CD14-positive monocyte (primary cell): ENCODE results near the gene S100Z. TPM values are rescaled to one million over a fixed set of nuclear protein-coding genes. Genes with fewer than 3 reads are reported as not detected.
"Not testable (repeated sequence)": the region's sequence is repeated elsewhere in the genome, so short reads cannot be mapped to it uniquely, and the experiment has no call there.

ENCODE experiments used
- DNase-seq, 3 donors: peaks; one replicate each; pipeline ENCODE4 v3.0.0-alpha.2; 2011 to 2022
- H2AFZ ChIP-seq: 2 replicates; pipeline ENCODE4 v1.6.0; 2012; ENCODE audit warnings: mild to moderate bottlenecking, low read depth, low read length, inconsistent platforms; ENCODE audit not compliant: insufficient read depth, poor library complexity, severe bottlenecking
- H3K27ac ChIP-seq, 2 donors: 1 replicate in 1 of 2; 2 replicates in 1 of 2; pipeline ENCODE4 v1.5.1; 2012 to 2013; ENCODE audit warnings: low read length in 2 of 2, control low read depth in 1 of 2, inconsistent platforms in 1 of 2, low read depth in 1 of 2, mild to moderate bottlenecking in 1 of 2
- H3K27me3 ChIP-seq, 2 donors: one replicate each; pipeline versions ENCODE4 v1.6.0 to v1.6.1; 2011 to 2013; ENCODE audit warnings: low read length in 2 of 2; ENCODE audit not compliant: control insufficient read depth in 2 of 2, insufficient read depth in 2 of 2
- H3K36me3 ChIP-seq, 2 donors: replicated peaks in 1 of 2; 1 replicate in 1 of 2; 2 replicates in 1 of 2; pipeline versions ENCODE4 v1.5.1 to v1.6.1; 2012 to 2013; ENCODE audit warnings: low read length in 2 of 2, control low read depth in 1 of 2, inconsistent platforms in 1 of 2, mild to moderate bottlenecking in 1 of 2; ENCODE audit not compliant: insufficient read depth in 2 of 2, control insufficient read depth in 1 of 2
- H3K4me1 ChIP-seq, 2 donors: 1 replicate in 1 of 2; 2 replicates in 1 of 2; pipeline versions ENCODE4 v1.5.1 to v1.6.1; 2012 to 2013; ENCODE audit warnings: low read length in 2 of 2, control low read depth in 1 of 2, inconsistent platforms in 1 of 2, mild to moderate bottlenecking in 1 of 2, moderate library complexity in 1 of 2; ENCODE audit not compliant: insufficient read depth in 2 of 2, control insufficient read depth in 1 of 2
- H3K4me2 ChIP-seq: replicated peaks from 2 replicates; pipeline ENCODE3; 2012; ENCODE audit warnings: low read length, moderate library complexity, mild to moderate bottlenecking; ENCODE audit not compliant: poor library complexity, severe bottlenecking; ENCODE audit errors: extremely low read depth
- H3K4me3 ChIP-seq, 3 experiments: fragments of 200-600 bp in 1 of 3; sonication (generic) in 1 of 3; replicated peaks in 1 of 3; 1 replicate in 2 of 3; 2 replicates in 1 of 3; pipeline ENCODE4 v1.5.1; 2011 to 2013; ENCODE audit warnings: low read length in 3 of 3, mild to moderate bottlenecking in 3 of 3, control low read depth in 2 of 3, low read depth in 2 of 3, inconsistent platforms in 1 of 3, moderate library complexity in 1 of 3
- H3K79me2 ChIP-seq: 2 replicates; pipeline ENCODE4 v1.6.0; 2012; ENCODE audit warnings: mild to moderate bottlenecking, control low read depth, inconsistent platforms, low read length, moderate library complexity; ENCODE audit not compliant: insufficient read depth
- H3K9ac ChIP-seq: 2 replicates; pipeline ENCODE4 v1.6.0; 2017; ENCODE audit warnings: low read length, mild to moderate bottlenecking; ENCODE audit not compliant: insufficient read depth, poor library complexity, severe bottlenecking
- H3K9me3 ChIP-seq, 2 donors: replicated peaks in 1 of 2; 1 replicate in 1 of 2; 2 replicates in 1 of 2; pipeline versions ENCODE4 v1.5.1 to v1.6.1; 2012 to 2013; ENCODE audit warnings: low read length in 2 of 2, control low read depth in 1 of 2; ENCODE audit not compliant: control insufficient read depth in 1 of 2, insufficient read depth in 1 of 2
- H4K20me1 ChIP-seq: 2 replicates; pipeline ENCODE4 v1.6.0; 2012; ENCODE audit warnings: mild to moderate bottlenecking, low read length, control low read depth, moderate library complexity; ENCODE audit not compliant: insufficient read depth
- H3K27ac Mint-ChIP-seq, 7 donors: one replicate each; pipeline ENCODE4 v1.8.0; 2020; ENCODE audit warnings: mild to moderate bottlenecking in 7 of 7, mixed read lengths in 7 of 7, moderate library complexity in 6 of 7, inconsistent platforms in 2 of 7
- H3K27me3 Mint-ChIP-seq, 3 donors: one replicate each; pipeline ENCODE4 v1.8.0; 2021 to 2022; ENCODE audit warnings: low read depth in 3 of 3, mild to moderate bottlenecking in 3 of 3, mixed read lengths in 3 of 3, moderate library complexity in 3 of 3, inconsistent platforms in 1 of 3
- H3K36me3 Mint-ChIP-seq, 2 donors: one replicate each; pipeline ENCODE4 v1.8.0; 2020; ENCODE audit warnings: mixed read lengths in 2 of 2, inconsistent platforms in 1 of 2, mild to moderate bottlenecking in 1 of 2
- H3K4me1 Mint-ChIP-seq: one replicate; pipeline ENCODE4 v1.8.0; 2020; ENCODE audit warnings: mild to moderate bottlenecking, mixed read lengths
- H3K4me3 Mint-ChIP-seq, 2 donors: one replicate each; pipeline ENCODE4 v1.8.0; 2020; ENCODE audit warnings: mild to moderate bottlenecking in 2 of 2, mixed read lengths in 2 of 2, moderate library complexity in 1 of 2
- H3K9me3 Mint-ChIP-seq, 7 donors: one replicate each; pipeline ENCODE4 v1.8.0; 2020 to 2022; ENCODE audit warnings: mixed read lengths in 7 of 7, mild to moderate bottlenecking in 6 of 7, moderate library complexity in 6 of 7, inconsistent platforms in 2 of 7
- WGBS: methylation state at CpG from one replicate; pipeline ENCODE4 v1.1.5; 2013; ENCODE audit warnings: missing lambda C conversion rate; ENCODE audit not compliant: insufficient coverage; 5-methylcytosine and 5-hydroxymethylcytosine counted together
- intact Hi-C, 2 donors: fragments of 100-400 bp; cut with micrococcal nuclease; formaldehyde crosslinking; loops; one replicate each; pipeline versions ENCODE4 v1.15.0 to v1.15.1; 2023
- polyA plus RNA-seq, 3 donors: library from polyadenylated mRNA; depleted of rRNA in 1 of 3; unstranded in 2 of 3; stranded (reverse) in 1 of 3; fragments of 300-500 nt in 2 of 3; fragments of >200 nt in 1 of 3; fragmentation: Illumina TruSeq in 2 of 3; gene quantifications; 1 replicate in 2 of 3; 2 replicates in 1 of 3; pipeline ENCODE4 v1.2.3, GENCODE V29; 2012 to 2021
- TF ChIP-seq, protein P1 (sequence below): fragments of 200-600 bp; IDR thresholded peaks from one replicate; pipeline ENCODE4 v1.8.0; 2022; ENCODE audit warnings: antibody characterized with exemption, mild to moderate bottlenecking

Gene S100Z
- polyA plus RNA-seq, 3 donors = 13.4 to 39.3 (median 21.2) TPM

DNA sequence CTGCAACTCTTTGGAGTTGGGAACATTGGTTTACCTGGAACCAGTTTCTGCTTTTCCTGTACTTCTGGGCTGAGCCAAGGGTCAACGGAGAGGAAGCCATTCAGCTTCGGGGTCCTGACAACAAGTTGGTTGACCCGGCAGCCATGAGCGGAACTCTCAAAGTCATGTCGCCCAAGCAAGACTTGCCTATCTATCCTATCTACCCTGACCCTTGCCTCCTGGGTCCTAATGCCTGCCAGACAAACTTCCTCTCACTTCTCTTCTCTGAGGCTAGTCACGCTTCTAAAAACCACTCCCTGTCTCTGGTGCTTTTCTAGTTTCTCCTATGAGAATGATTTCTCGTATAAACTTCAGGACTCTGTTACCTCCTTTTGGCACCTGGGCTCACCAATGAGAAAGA is 58.4 kb downstream of the S100Z start:
- Mint-ChIP-seq H3K36me3 (peaks cover 51 to 72% of the 10 kb centered on the region in 2 donors), H3K9me3 (peaks cover 0 to 5% (median 0%) of the 10 kb centered on the region in 7 donors), H3K4me3 (no peak overlapping the region), H3K4me1 (peaks cover 9% of the 10 kb centered on the region), H3K27me3 (no peaks in the 10 kb centered on the region), H3K27ac (peak overlapping the region in 1 of 7 donors; percentile 9)
- H3K9ac ChIP-seq = no peak overlapping the region
- no peaks in the 10 kb centered on the region for H3K79me2 ChIP-seq
- DNase-seq = no peak
- peaks cover 6% of the 10 kb centered on the region for H4K20me1 ChIP-seq
- 100% methylated on average over 7 of the region's 7 CpGs for WGBS
- TF ChIP-seq, protein P1, sequence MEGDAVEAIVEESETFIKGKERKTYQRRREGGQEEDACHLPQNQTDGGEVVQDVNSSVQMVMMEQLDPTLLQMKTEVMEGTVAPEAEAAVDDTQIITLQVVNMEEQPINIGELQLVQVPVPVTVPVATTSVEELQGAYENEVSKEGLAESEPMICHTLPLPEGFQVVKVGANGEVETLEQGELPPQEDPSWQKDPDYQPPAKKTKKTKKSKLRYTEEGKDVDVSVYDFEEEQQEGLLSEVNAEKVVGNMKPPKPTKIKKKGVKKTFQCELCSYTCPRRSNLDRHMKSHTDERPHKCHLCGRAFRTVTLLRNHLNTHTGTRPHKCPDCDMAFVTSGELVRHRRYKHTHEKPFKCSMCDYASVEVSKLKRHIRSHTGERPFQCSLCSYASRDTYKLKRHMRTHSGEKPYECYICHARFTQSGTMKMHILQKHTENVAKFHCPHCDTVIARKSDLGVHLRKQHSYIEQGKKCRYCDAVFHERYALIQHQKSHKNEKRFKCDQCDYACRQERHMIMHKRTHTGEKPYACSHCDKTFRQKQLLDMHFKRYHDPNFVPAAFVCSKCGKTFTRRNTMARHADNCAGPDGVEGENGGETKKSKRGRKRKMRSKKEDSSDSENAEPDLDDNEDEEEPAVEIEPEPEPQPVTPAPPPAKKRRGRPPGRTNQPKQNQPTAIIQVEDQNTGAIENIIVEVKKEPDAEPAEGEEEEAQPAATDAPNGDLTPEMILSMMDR = no peak
- no peaks in the 10 kb centered on the region for H3K9me3 ChIP-seq
- H3K4me3 ChIP-seq = no peak overlapping the region
- no peaks in the 10 kb centered on the region for H3K4me1 ChIP-seq
- H2AFZ ChIP-seq = no peak overlapping the region
- no peak overlapping the region for H3K4me2 ChIP-seq
- no peak overlapping the region for H3K27ac ChIP-seq
- H3K27me3 ChIP-seq = no peaks in the 10 kb centered on the region
- intact Hi-C loops = no loop called here
- H3K36me3 ChIP-seq = peaks cover 32 to 57% of the 10 kb centered on the region in 2 donors

DNA sequence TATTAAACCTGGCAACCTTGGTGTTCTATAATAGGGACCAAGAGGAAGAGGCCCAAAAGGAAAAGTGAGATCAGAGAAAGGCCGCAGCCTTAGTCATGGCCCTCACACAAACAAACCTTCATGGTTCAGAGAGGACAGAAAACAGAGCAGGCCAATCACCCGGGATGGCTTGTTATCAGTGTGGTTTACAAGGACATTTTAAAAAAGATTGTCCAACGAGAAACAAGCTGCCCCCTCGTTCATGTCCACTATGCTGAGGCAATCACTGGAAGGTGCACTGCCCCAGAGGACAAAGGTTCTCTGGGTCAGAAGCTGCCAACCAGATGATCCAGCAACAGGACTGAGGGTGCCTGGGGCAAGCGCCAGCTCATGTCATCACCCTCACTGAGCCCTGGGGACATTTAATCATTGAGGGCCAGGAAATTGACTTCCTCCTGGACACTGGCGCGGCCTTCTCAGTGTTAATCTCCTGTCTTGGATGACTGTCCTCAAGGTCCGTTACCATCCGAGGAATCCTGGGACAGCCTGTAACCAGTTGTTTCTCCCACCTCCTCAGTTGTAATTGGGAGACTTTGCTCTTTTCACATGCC is 60.6 kb downstream of the S100Z start:
- intact Hi-C loops, H3K27ac ChIP-seq, H3K4me1 Mint-ChIP-seq, H3K79me2 ChIP-seq, H3K27me3 Mint-ChIP-seq, DNase-seq, H3K9ac ChIP-seq, H3K27me3 ChIP-seq, H3K4me1 ChIP-seq, H4K20me1 ChIP-seq, H3K27ac Mint-ChIP-seq, H3K4me3 ChIP-seq, H2AFZ ChIP-seq, H3K4me3 Mint-ChIP-seq, H3K4me2 ChIP-seq: not testable (repeated sequence)
- Histone ChIP-seq H3K9me3 (peaks cover 11 to 18% of the 10 kb centered on the region in 2 donors), H3K36me3 (peaks cover 37 to 59% of the 10 kb centered on the region in 2 donors)
- WGBS = 98% methylated on average over 5 of the region's 9 CpGs
- peaks cover 11 to 23% (median 19%) of the 10 kb centered on the region in 7 donors for H3K9me3 Mint-ChIP-seq
- H3K36me3 Mint-ChIP-seq = peaks cover 61 to 77% of the 10 kb centered on the region in 2 donors

DNA sequence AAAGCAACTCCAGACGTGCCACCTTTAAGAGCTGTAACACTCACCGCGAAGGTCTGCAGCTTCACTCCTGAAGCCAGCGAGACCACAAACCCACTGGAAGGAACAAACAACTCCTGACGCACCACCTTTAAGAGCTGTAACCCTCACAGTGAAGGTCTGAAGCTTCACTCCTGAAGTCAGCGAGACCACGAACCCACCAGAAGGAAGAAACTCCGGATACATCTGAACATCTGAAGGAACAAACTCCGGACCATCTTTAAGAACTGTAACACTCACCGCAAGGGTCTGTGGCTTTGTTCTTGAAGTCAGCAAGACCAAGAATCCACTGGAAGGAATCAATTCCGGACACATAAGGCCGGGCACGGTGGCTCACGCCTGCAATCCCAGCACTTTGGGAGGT is 64.9 kb downstream of the S100Z start:
- H3K27me3 Mint-ChIP-seq, H4K20me1 ChIP-seq, H3K4me3 Mint-ChIP-seq, H3K4me3 ChIP-seq, H3K4me1 Mint-ChIP-seq, H3K4me2 ChIP-seq, H3K4me1 ChIP-seq, intact Hi-C loops, DNase-seq, H3K79me2 ChIP-seq, H3K27ac ChIP-seq, H3K27me3 ChIP-seq, H2AFZ ChIP-seq, H3K9ac ChIP-seq: not testable (repeated sequence)
- H3K36me3 Mint-ChIP-seq = peaks cover 35 to 38% of the 10 kb centered on the region in 2 donors
- peak overlapping the region in 1 of 7 donors; percentile 16 for H3K27ac Mint-ChIP-seq
- peaks cover 11 to 23% (median 19%) of the 10 kb centered on the region in 7 donors for H3K9me3 Mint-ChIP-seq
- WGBS = 51% methylated on average over 14 of the region's 14 CpGs
- H3K36me3 ChIP-seq = peaks cover 12 to 21% of the 10 kb centered on the region in 2 donors
- peaks cover 11 to 18% of the 10 kb centered on the region in 2 donors for H3K9me3 ChIP-seq
